H1 (cell line): ENCODE measurements around the gene SNAPC3. TPM values are rescaled to one million over a fixed set of nuclear protein-coding genes. Genes with fewer than 3 reads are reported as not detected.

ENCODE experiments used
- CTCF ChIA-PET: fragments of 300-600 bp; sonication (Branson Sonifier 250); formaldehyde crosslinking; loops from one replicate; lab custom pipeline; 2021; ENCODE audit not compliant: partially characterized antibody; lab: Charles Lee
- POLR2A ChIA-PET: fragments of 300-600 bp; sonication (Branson Sonifier 250); formaldehyde crosslinking; loops from one replicate; lab custom pipeline; 2021; ENCODE audit warnings: inconsistent platforms; ENCODE audit not compliant: partially characterized antibody; lab: Charles Lee
- DNase-seq, 2 experiments: peaks; one replicate each; pipeline versions ENCODE4 v3.0.0 to v3.0.0-alpha.2; 2010 to 2022; ENCODE audit warnings: low spot score in 2 of 2, low read depth in 1 of 2, mixed read lengths in 1 of 2
- FAIRE-seq: peaks from 2 replicates; lab custom pipeline; 2011; peaks lifted over from hg19 to GRCh38; lab: Jason Lieb, UNC
- H2AFZ ChIP-seq: 2 replicates; pipeline ENCODE4 v1.8.1; 2012; ENCODE audit warnings: low read length, inconsistent platforms
- H2AK5ac ChIP-seq: 2 replicates; pipeline ENCODE4 v1.6.1; 2013; ENCODE audit warnings: low read depth, low read length
- H2BK120ac ChIP-seq: replicated peaks from 2 replicates; pipeline ENCODE3; 2013; ENCODE audit warnings: low read depth, low read length, inconsistent platforms
- H2BK12ac ChIP-seq: 2 replicates; pipeline ENCODE4 v1.6.1; 2013; ENCODE audit warnings: low read depth, low read length
- H2BK15ac ChIP-seq: 2 replicates; pipeline ENCODE4 v1.6.1; 2013; ENCODE audit warnings: low read length
- H2BK20ac ChIP-seq: 2 replicates; pipeline ENCODE4 v1.6.1; 2013; ENCODE audit warnings: low read length
- H2BK5ac ChIP-seq: 2 replicates; pipeline ENCODE4 v1.6.1; 2013; ENCODE audit warnings: low read depth, low read length
- H3K14ac ChIP-seq: 2 replicates; pipeline ENCODE4 v1.6.1; 2013; ENCODE audit warnings: inconsistent platforms; ENCODE audit not compliant: insufficient read length
- H3K18ac ChIP-seq: 2 replicates; pipeline ENCODE4 v1.6.1; 2013; ENCODE audit warnings: low read length; ENCODE audit errors: extremely low read depth
- H3K23ac ChIP-seq: 2 replicates; pipeline ENCODE4 v1.6.1; 2013; ENCODE audit warnings: inconsistent platforms; ENCODE audit not compliant: insufficient read length
- H3K23me2 ChIP-seq: 2 replicates; pipeline ENCODE4 v1.6.1; 2013; ENCODE audit warnings: low read depth, low read length
- H3K27ac ChIP-seq: 2 replicates; pipeline ENCODE4 v1.6.1; 2011; ENCODE audit warnings: low read depth, low read length, inconsistent platforms
- H3K27me3 ChIP-seq, 4 experiments: replicated peaks in 1 of 4; 1 replicate in 1 of 4; 2 replicates in 3 of 4; pipeline versions ENCODE4 v1.6.1 to v1.8.1; 2011 to 2013; ENCODE audit warnings: low read length in 3 of 4, mild to moderate bottlenecking in 3 of 4, inconsistent platforms in 2 of 4, mixed read lengths in 2 of 4, moderate library complexity in 1 of 4; ENCODE audit not compliant: control insufficient read depth in 3 of 4, insufficient read depth in 3 of 4; ENCODE audit errors: extremely low read depth in 1 of 4
- H3K36me3 ChIP-seq, 4 experiments: 2 replicates each; pipeline versions ENCODE4 v1.6.1 to v1.8.1; 2011 to 2013; ENCODE audit warnings: mild to moderate bottlenecking in 4 of 4, low read length in 3 of 4, moderate library complexity in 2 of 4, control low read depth in 1 of 4, inconsistent platforms in 1 of 4; ENCODE audit not compliant: insufficient read depth in 4 of 4, control insufficient read depth in 2 of 4
- H3K4ac ChIP-seq: replicated peaks from 2 replicates; pipeline ENCODE3; 2013; ENCODE audit warnings: low read length, low read depth, mixed read lengths, inconsistent platforms; ENCODE audit not compliant: insufficient read length
- H3K4me1 ChIP-seq, 4 experiments: replicated peaks in 1 of 4; 1 replicate in 1 of 4; 2 replicates in 3 of 4; pipeline versions ENCODE4 v1.6.1 to v1.8.1; 2011 to 2013; ENCODE audit warnings: low read length in 3 of 4, inconsistent platforms in 2 of 4, mixed read lengths in 1 of 4; ENCODE audit not compliant: insufficient read depth in 4 of 4, control insufficient read depth in 3 of 4
- H3K4me2 ChIP-seq, 2 experiments: 2 replicates each; pipeline versions ENCODE4 v1.6.1 to v1.8.1; 2011 to 2013; ENCODE audit warnings: low read depth in 2 of 2, low read length in 2 of 2, control low read depth in 1 of 2, inconsistent platforms in 1 of 2, mild to moderate bottlenecking in 1 of 2; ENCODE audit not compliant: insufficient read depth in 1 of 2
- H3K4me3 ChIP-seq, 4 experiments: fragments of 200-600, 300-600 bp in 1 of 4; sonication (generic), shearing (Covaris generic), sonication (Bioruptor Twin) in 1 of 4; 2 replicates each; pipeline versions ENCODE4 v1.5.1 to v1.8.1; 2011 to 2016; ENCODE audit warnings: low read length in 4 of 4, low read depth in 3 of 4, control low read depth in 2 of 4, inconsistent platforms in 2 of 4, mild to moderate bottlenecking in 2 of 4, mixed read lengths in 1 of 4, moderate library complexity in 1 of 4; ENCODE audit not compliant: insufficient read depth in 2 of 4; ENCODE audit errors: extremely low read depth in 1 of 4
- H3K56ac ChIP-seq: replicated peaks from 2 replicates; pipeline ENCODE3; 2013; ENCODE audit warnings: low read depth, mild to moderate bottlenecking, mixed read lengths, low read length, inconsistent platforms; ENCODE audit not compliant: insufficient read length
- H3K79me1 ChIP-seq: 2 replicates; pipeline ENCODE4 v1.6.1; 2013; ENCODE audit warnings: low read depth, low read length, control low read depth
- H3K79me2 ChIP-seq, 2 experiments: 2 replicates each; pipeline versions ENCODE4 v1.6.1 to v1.8.1; 2012 to 2013; ENCODE audit warnings: low read length in 2 of 2, mild to moderate bottlenecking in 2 of 2, inconsistent platforms in 1 of 2; ENCODE audit not compliant: insufficient read depth in 2 of 2, control insufficient read depth in 1 of 2
- H3K9ac ChIP-seq, 4 experiments: replicated peaks in 1 of 4; 1 replicate in 1 of 4; 2 replicates in 3 of 4; pipeline versions ENCODE4 v1.6.1 to v1.8.1; 2011 to 2013; ENCODE audit warnings: low read depth in 3 of 4, low read length in 3 of 4, control low read depth in 2 of 4, mild to moderate bottlenecking in 2 of 4, moderate library complexity in 2 of 4, inconsistent platforms in 1 of 4; ENCODE audit errors: extremely low read depth in 1 of 4
- H3K9me3 ChIP-seq, 2 experiments: 2 replicates each; pipeline versions ENCODE4 v1.6.1 to v1.8.1; 2012 to 2013; ENCODE audit warnings: mild to moderate bottlenecking in 2 of 2, moderate library complexity in 2 of 2, control low read depth in 1 of 2, inconsistent platforms in 1 of 2, low read depth in 1 of 2, low read length in 1 of 2, mixed read lengths in 1 of 2; ENCODE audit not compliant: insufficient read depth in 2 of 2
- H4K20me1 ChIP-seq, 2 experiments: replicated peaks in 1 of 2; 2 replicates each; pipeline versions ENCODE3 to v1.8.1; 2011 to 2013; ENCODE audit warnings: inconsistent platforms in 2 of 2, low read length in 2 of 2, mild to moderate bottlenecking in 1 of 2; ENCODE audit not compliant: insufficient read depth in 2 of 2, control insufficient read depth in 1 of 2
- H4K5ac ChIP-seq: 2 replicates; pipeline ENCODE4 v1.6.1; 2013; ENCODE audit warnings: low read length, low read depth, mixed read lengths, inconsistent platforms; ENCODE audit not compliant: insufficient read length
- H4K8ac ChIP-seq: 2 replicates; pipeline ENCODE4 v1.8.0; 2013; ENCODE audit warnings: mild to moderate bottlenecking, moderate library complexity, low read length, inconsistent platforms; ENCODE audit not compliant: insufficient read depth; ENCODE audit errors: extremely low read depth
- H4K91ac ChIP-seq: replicated peaks from 2 replicates; pipeline ENCODE3; 2013; ENCODE audit warnings: low read length, mixed read lengths, inconsistent platforms; ENCODE audit not compliant: insufficient read length
- CHD1 ChIP-seq: IDR thresholded peaks from 2 replicates; pipeline ENCODE4 v1.6.1; 2012; ENCODE audit warnings: low read depth, low read length, improper control_type of control experiment
- CHD2 ChIP-seq: IDR thresholded peaks from 2 replicates; pipeline ENCODE4 v1.6.1; 2012; ENCODE audit warnings: low read length, improper control_type of control experiment
- MAFK ChIP-seq: IDR thresholded peaks from 2 replicates; pipeline ENCODE4 v1.6.1; 2012; ENCODE audit warnings: low read depth, mild to moderate bottlenecking, improper control_type of control experiment, low read length
- NRF1 ChIP-seq: IDR thresholded peaks from 2 replicates; pipeline ENCODE4 v1.6.1; 2011; ENCODE audit warnings: mild to moderate bottlenecking, low read depth, low read length, improper control_type of control experiment
- POLR2AphosphoS5 ChIP-seq: IDR thresholded peaks from 2 replicates; pipeline ENCODE4 v1.6.1; 2011; ENCODE audit warnings: low read depth, low read length
- RFX5 ChIP-seq: IDR thresholded peaks from 2 replicates; pipeline ENCODE4 v1.6.1; 2011; ENCODE audit warnings: low read depth, low read length, improper control_type of control experiment, borderline replicate concordance
- SAP30 ChIP-seq: fragments of 300-600 bp; sonication (generic); IDR thresholded peaks from 2 replicates; pipeline ENCODE4 v1.7.1; 2012; ENCODE audit warnings: low read length, moderate library complexity, mild to moderate bottlenecking, inconsistent platforms; ENCODE audit not compliant: insufficient read depth, insufficient replicate concordance
- SUZ12 ChIP-seq: fragments of 200-600 bp; sonication (generic); IDR thresholded peaks from 2 replicates; pipeline ENCODE4 v1.6.1; 2012; ENCODE audit warnings: mild to moderate bottlenecking, inconsistent platforms, low read length, moderate library complexity, mixed read lengths
- ZNF274 ChIP-seq: IDR thresholded peaks from 2 replicates; pipeline ENCODE4 v1.7.0; 2012; ENCODE audit warnings: low read length, borderline replicate concordance; ENCODE audit errors: extremely low read depth
- WGBS, 2 experiments: shearing (Covaris generic) in 1 of 2; methylation state at CpG; one replicate each; pipeline versions ENCODE4 v1.1.6 to v1.1.7; 2013 to 2015; ENCODE audit warnings: low lambda C conversion rate in 2 of 2, mixed read lengths in 2 of 2, inconsistent platforms in 1 of 2, low coverage in 1 of 2, missing lambda C conversion rate in 1 of 2; ENCODE audit not compliant: insufficient replicate concordance in 2 of 2, insufficient coverage in 1 of 2, insufficient read length in 1 of 2; ENCODE audit errors: extremely low coverage in 1 of 2, missing lambda C conversion rate in 1 of 2; 5-methylcytosine and 5-hydroxymethylcytosine counted together
- polyA plus RNA-seq, 7 experiments: library from polyadenylated mRNA; depleted of rRNA in 3 of 7; stranded (reverse) in 5 of 7; unstranded in 2 of 7; fragments of >200 nt in 5 of 7; fragments of 200-250 nt in 2 of 7; gene quantifications; 1 replicate in 5 of 7; 2 replicates in 1 of 7; 4 replicates in 1 of 7; pipeline versions ENCODE4 v1.2.1 to v1.2.3, GENCODE V29; 2011 to 2013; ENCODE audit warnings: missing spikeins in 2 of 7, mixed read lengths in 2 of 7
- total RNA-seq: library from RNA; stranded (reverse); fragmentation: NEBNext Ultra II Directional; extraction: Animal tissue kit (Norgen Biotek cat#: 25700); gene quantifications from 2 replicates; pipeline ENCODE4 v1.2.1, GENCODE V29; 2021
- TF ChIP-seq, protein P1 (sequence below): IDR thresholded peaks from 2 replicates; pipeline ENCODE4 v1.6.1; 2011; ENCODE audit warnings: low read depth, mild to moderate bottlenecking, low read length; ENCODE audit not compliant: insufficient read depth

SNAPC3 gene
- total and polyA plus RNA-seq, 2 of the 8 experiments (the other 6 are each of a cell fraction or from before 2014, with no cell fraction given): 11.9 to 25.8 TPM

DNA sequence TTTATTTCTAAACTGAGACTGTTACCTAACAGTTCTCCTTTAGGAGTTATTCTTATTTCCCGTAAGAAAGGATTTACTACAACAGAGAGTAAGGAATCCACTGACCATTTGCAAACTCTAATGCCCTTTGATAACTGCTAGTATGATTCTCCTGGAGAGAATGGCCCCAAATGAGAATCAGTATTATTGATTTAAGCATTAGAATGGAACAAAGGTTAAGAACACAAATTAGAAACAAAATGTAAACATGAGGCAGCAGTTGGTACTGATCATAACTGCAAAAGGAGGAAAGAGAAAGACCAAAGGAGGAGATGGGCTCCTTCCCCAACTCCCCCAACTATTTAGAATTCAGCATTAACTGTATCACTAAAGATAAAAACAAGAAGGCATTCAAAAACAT is 57.4 kb downstream of the SNAPC3 start:
- DNase-seq (no peak), FAIRE-seq (no peak)
- H2BK120ac ChIP-seq: no peak overlapping the region
- no peak overlapping the region for H3K4ac ChIP-seq
- H3K4me2 ChIP-seq: no peak overlapping the region
- H3K14ac ChIP-seq: no peak overlapping the region
- H4K5ac ChIP-seq: no peak overlapping the region
- H3K4me3 ChIP-seq: no peak overlapping the region
- no peaks in the 10 kb centered on the region for H3K23me2 ChIP-seq
- no peak overlapping the region for H3K56ac ChIP-seq
- no peak overlapping the region for H3K27ac ChIP-seq
- H3K27me3 ChIP-seq: no peaks in the 10 kb centered on the region
- CTCF ChIA-PET: no interaction called here
- POLR2A ChIA-PET: interaction anchor here (1.3 to 3.1 kb wide), 2 partner anchors 9 to 31 kb away, joined by 4 to 19 read pairs; partner anchors contain the start of gene PSIP1
- H3K18ac ChIP-seq: no peak overlapping the region
- H3K4me1 ChIP-seq: peaks cover 0 to 2% (median 0%) of the 10 kb centered on the region in 4 experiments; a peak in 1 of 7 replicates
- H3K9ac ChIP-seq: no peak overlapping the region
- H3K9me3 ChIP-seq: no peaks in the 10 kb centered on the region
- peaks cover 2 to 5% of the 10 kb centered on the region in 2 experiments for H4K20me1 ChIP-seq
- TF ChIP-seq POLR2AphosphoS5: no peak
- no peak for TF ChIP-seq SAP30
- TF ChIP-seq, protein P1, sequence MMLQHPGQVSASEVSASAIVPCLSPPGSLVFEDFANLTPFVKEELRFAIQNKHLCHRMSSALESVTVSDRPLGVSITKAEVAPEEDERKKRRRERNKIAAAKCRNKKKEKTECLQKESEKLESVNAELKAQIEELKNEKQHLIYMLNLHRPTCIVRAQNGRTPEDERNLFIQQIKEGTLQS: no peak
- TF ChIP-seq ZNF274: no peak
- no peak for TF ChIP-seq NRF1
- no peak for TF ChIP-seq CHD1
- TF ChIP-seq MAFK: no peak
- TF ChIP-seq RFX5: no peak
- TF ChIP-seq CHD2: no peak
- no peak for TF ChIP-seq SUZ12
- TF ChIP-seq, all 59 proteins: peak for 0
- no peak overlapping the region for H2AK5ac ChIP-seq
- no peak overlapping the region for H2BK12ac ChIP-seq
- no peak overlapping the region for H3K23ac ChIP-seq
- H4K8ac ChIP-seq: no peak overlapping the region
- H4K91ac ChIP-seq: no peak overlapping the region
- no peak overlapping the region for H2BK5ac ChIP-seq
- 96% methylated on average over 1 of the region's 1 CpG; no CpG with 5 or more reads in 1 of the 2 experiments for WGBS, 2 experiments
- H2AFZ ChIP-seq: no peak overlapping the region
- peaks cover 4 to 90% (median 50%) of the 10 kb centered on the region in 4 experiments for H3K36me3 ChIP-seq
- peaks cover 0 to 75% of the 10 kb centered on the region in 2 experiments; a peak in 2 of 4 replicates for H3K79me2 ChIP-seq
- H2BK20ac ChIP-seq: no peak overlapping the region
- H3K79me1 ChIP-seq: no peaks in the 10 kb centered on the region; the same call in 1 of the 2 replicates
- H2BK15ac ChIP-seq: no peak overlapping the region
